Thyroid gland (tissue), 4 donors: ENCODE measurements around the gene MMEL1.

ENCODE experiments used
- CTCF ChIP-seq, 6 experiments: fragments of 200-600 bp in 3 of 6; fragments of 450-650 bp in 3 of 6; sonication (generic) in 3 of 6; IDR thresholded peaks; one replicate each; pipeline ENCODE4 v1.5.1; 2016 to 2019; ENCODE audit warnings: antibody characterized with exemption in 6 of 6, mild to moderate bottlenecking in 2 of 6, inconsistent platforms in 1 of 6, moderate library complexity in 1 of 6
- POLR2A ChIP-seq, 2 donors: fragments of 450-650 bp; IDR thresholded peaks; one replicate each; pipeline ENCODE4 v1.6.1; 2017; ENCODE audit warnings: antibody characterized with exemption in 2 of 2, mild to moderate bottlenecking in 2 of 2, moderate library complexity in 1 of 2

GRCh38 chr1:2553871-2554620 is 78.8 kb downstream of the MMEL1 start:
- TF ChIP-seq CTCF (IDR thresholded peaks at IDR 0.05), result no peak
- TF ChIP-seq POLR2A (IDR thresholded peaks at IDR 0.05), result no peak
